GM21576 (cell line): Measurements from ENCODE around the gene TTC16.
"Not testable (repeated sequence)": the region's sequence is repeated elsewhere in the genome, so short reads cannot be mapped to it uniquely, and the experiment has no call there.

Experiments used
- ATAC-seq: cut with Tn5 transposase; IDR thresholded peaks from one replicate; pipeline ENCODE4 v1.9.1; 2021; ENCODE audit warnings: mild to moderate bottlenecking, moderate library complexity; ENCODE audit not compliant: unreplicated experiment

The TTC16 gene

GRCh38 chr9:127739614-127740330, 23.9 kb downstream of the TTC16 start:
- no peak for ATAC-seq

- ATAC-seq, result no peak
Observed at GRCh38 chr9:127741831-127742434, 26.1 kb downstream of the TTC16 start.

GRCh38 chr9:127742435-127743088, 26.7 kb downstream of the TTC16 start:
- no peak for ATAC-seq

- ATAC-seq, result no peak
Observed at GRCh38 chr9:127744398-127745110, 28.7 kb downstream of the TTC16 start.

- ATAC-seq, result no peak
Observed at GRCh38 chr9:127746959-127747569, 31.2 kb downstream of the TTC16 start.

- ATAC-seq, result no peak
Observed at GRCh38 chr9:127749090-127749787, 33.4 kb downstream of the TTC16 start.

GRCh38 chr9:127751269-127752054, 35.6 kb downstream of the TTC16 start:
- ATAC-seq, result no peak

GRCh38 chr9:127753148-127753547, 37.3 kb downstream of the TTC16 start:
- ATAC-seq, result no peak

- no peak for ATAC-seq
Observed at GRCh38 chr9:127753622-127754021, 37.7 kb downstream of the TTC16 start.

- ATAC-seq, result no peak
Observed at GRCh38 chr9:127754099-127755060, 38.5 kb downstream of the TTC16 start.

- ATAC-seq, result no peak
Observed at GRCh38 chr9:127755061-127756060, 39.5 kb downstream of the TTC16 start.

GRCh38 chr9:127756233-127756632, 40.4 kb downstream of the TTC16 start:
- ATAC-seq, result no peak

GRCh38 chr9:127756776-127757175, 40.9 kb downstream of the TTC16 start:
- ATAC-seq, result not testable (repeated sequence)

GRCh38 chr9:127758843-127759242, 43.0 kb downstream of the TTC16 start:
- ATAC-seq, result no peak

- no peak for ATAC-seq
Observed at GRCh38 chr9:127761061-127761460, 45.2 kb downstream of the TTC16 start.

GRCh38 chr9:127761491-127761956, 45.6 kb downstream of the TTC16 start:
- no peak for ATAC-seq

GRCh38 chr9:127762111-127762676, 46.3 kb downstream of the TTC16 start:
- ATAC-seq, result no peak
